Endodermal cell (in vitro differentiated cells): ENCODE data around the gene PIAS2. TPM values are rescaled to one million over a fixed set of nuclear protein-coding genes. Genes with fewer than 3 reads are reported as not detected.

ENCODE experiments used
- DNase-seq: peaks from one replicate; pipeline ENCODE4 v3.0.0-alpha.2; 2017
- H3K27ac ChIP-seq: 2 replicates; pipeline ENCODE4 v1.5.1; 2013; ENCODE audit warnings: mild to moderate bottlenecking, low read depth, low read length, moderate library complexity
- H3K27me3 ChIP-seq: 2 replicates; pipeline ENCODE4 v1.6.1; 2013; ENCODE audit warnings: mild to moderate bottlenecking, low read length, moderate library complexity; ENCODE audit not compliant: insufficient read depth, control insufficient read depth, poor library complexity, severe bottlenecking
- H3K36me3 ChIP-seq: 2 replicates; pipeline ENCODE4 v1.7.0; 2013; ENCODE audit warnings: mild to moderate bottlenecking, low read length, moderate library complexity; ENCODE audit not compliant: control insufficient read depth, insufficient read depth
- H3K4me1 ChIP-seq: one replicate; pipeline ENCODE4 v1.7.0; 2013; ENCODE audit warnings: low read length; ENCODE audit not compliant: control insufficient read depth, insufficient read depth
- H3K4me3 ChIP-seq: 2 replicates; pipeline ENCODE4 v1.5.1; 2013; ENCODE audit warnings: mild to moderate bottlenecking, low read length, moderate library complexity
- H3K9ac ChIP-seq: 2 replicates; pipeline ENCODE4 v1.6.1; 2013; ENCODE audit warnings: mild to moderate bottlenecking, low read length, moderate library complexity; ENCODE audit not compliant: poor library complexity, severe bottlenecking; ENCODE audit errors: extremely low read depth
- H3K9me3 ChIP-seq: 2 replicates; pipeline ENCODE4 v1.6.1; 2013; ENCODE audit warnings: mild to moderate bottlenecking, low read length, moderate library complexity; ENCODE audit not compliant: control insufficient read depth
- H3K27ac Mint-ChIP-seq: 2 replicates; pipeline ENCODE4 v1.8.0; 2020; ENCODE audit warnings: mixed read lengths
- H3K27me3 Mint-ChIP-seq: 2 replicates; pipeline ENCODE4 v1.8.0; 2021; ENCODE audit warnings: mild to moderate bottlenecking, mixed read lengths; ENCODE audit not compliant: insufficient read depth
- H3K36me3 Mint-ChIP-seq: 2 replicates; pipeline ENCODE4 v1.8.0; 2020; ENCODE audit warnings: low read depth, mixed read lengths
- H3K4me1 Mint-ChIP-seq: 2 replicates; pipeline ENCODE4 v1.8.0; 2020; ENCODE audit warnings: mixed read lengths
- H3K4me3 Mint-ChIP-seq: 2 replicates; pipeline ENCODE4 v1.8.0; 2020; ENCODE audit warnings: mild to moderate bottlenecking, moderate library complexity, mixed read lengths
- H3K9me3 Mint-ChIP-seq: 2 replicates; pipeline ENCODE4 v1.8.0; 2020; ENCODE audit warnings: mild to moderate bottlenecking, mixed read lengths
- CTCF ChIP-seq: fragments of 200-600 bp; sonication (generic); conservative IDR thresholded peaks from 2 replicates; pipeline ENCODE4 v1.5.0; 2021; ENCODE audit warnings: antibody characterized with exemption, mild to moderate bottlenecking
- WGBS, 2 experiments: methylation state at CpG; one replicate each; pipeline versions ENCODE4 v1.1.5 to v1.1.7; 2013; ENCODE audit warnings: missing lambda C conversion rate in 2 of 2, mixed read lengths in 1 of 2; ENCODE audit not compliant: insufficient coverage in 1 of 2, insufficient read length in 1 of 2; 5-methylcytosine and 5-hydroxymethylcytosine counted together
- total RNA-seq, 2 donors: library from RNA; stranded (reverse); fragmentation: NEBNext Ultra II Directional in 1 of 2; extraction: Animal tissue kit (Norgen Biotek cat#: 25700) in 1 of 2; gene quantifications; 2 replicates in 1 of 2; 3 replicates in 1 of 2; pipeline ENCODE4 v1.2.1, GENCODE V29; 2021

Gene PIAS2
- total RNA-seq, 2 donors from 2014 or later = 34.8 to 52.0 TPM

- Mint-ChIP-seq H3K27me3 (no peaks in the 10 kb centered on the region), H3K4me1 (peaks cover 44% of the 10 kb centered on the region), H3K27ac (peak overlapping the region; percentile 89), H3K4me3 (peak overlapping the region; percentile 82), H3K36me3 (no peaks in the 10 kb centered on the region), H3K9me3 (no peaks in the 10 kb centered on the region)
- TF ChIP-seq CTCF = no peak
- Histone ChIP-seq H3K4me1 (no peaks in the 10 kb centered on the region), H3K4me3 (peak overlapping the region; percentile 83), H3K9me3 (no peaks in the 10 kb centered on the region), H3K27ac (peak overlapping the region; percentile 70), H3K36me3 (no peaks in the 10 kb centered on the region), H3K27me3 (no peaks in the 10 kb centered on the region), H3K9ac (no peak overlapping the region)
- peak; percentile 81 for DNase-seq
- 42 to 49% methylated on average over 28 to 33 of the region's 33 CpGs for WGBS, 2 experiments
These were observed 695 bp upstream of the PIAS2 start for GRCh38 chr18:46917803-46918600.

GRCh38 chr18:46916551-46917107 is 678 bp downstream of the PIAS2 start:
- Histone ChIP-seq H3K9me3 (no peaks in the 10 kb centered on the region), H3K4me3 (peak overlapping the region; percentile 94), H3K9ac (peak overlapping the region; percentile 69), H3K4me1 (no peaks in the 10 kb centered on the region), H3K36me3 (no peaks in the 10 kb centered on the region), H3K27me3 (no peaks in the 10 kb centered on the region), H3K27ac (no peak overlapping the region)
- peak; percentile 78 for DNase-seq
- H3K27me3 Mint-ChIP-seq = no peaks in the 10 kb centered on the region
- H3K27ac Mint-ChIP-seq = peak overlapping the region; percentile 90
- H3K9me3 Mint-ChIP-seq = no peaks in the 10 kb centered on the region
- H3K36me3 Mint-ChIP-seq = no peaks in the 10 kb centered on the region
- 0% methylated on average over 6 to 21 of the region's 21 CpGs for WGBS, 2 experiments
- no peak for TF ChIP-seq CTCF
- H3K4me1 Mint-ChIP-seq = peaks cover 47% of the 10 kb centered on the region
- peak overlapping the region; percentile 82 for H3K4me3 Mint-ChIP-seq

GRCh38 chr18:46915800-46916550 is 1.3 kb downstream of the PIAS2 start:
- peak overlapping the region; percentile 82 for H3K4me3 Mint-ChIP-seq
- H3K36me3 Mint-ChIP-seq = no peaks in the 10 kb centered on the region
- no peak for TF ChIP-seq CTCF
- H3K27ac Mint-ChIP-seq = no peak overlapping the region
- peaks cover 47% of the 10 kb centered on the region for H3K4me1 Mint-ChIP-seq
- no peaks in the 10 kb centered on the region for H3K27me3 Mint-ChIP-seq
- DNase-seq = no peak
- no peaks in the 10 kb centered on the region for H3K4me1 ChIP-seq
- H3K27me3 ChIP-seq = no peaks in the 10 kb centered on the region
- no peaks in the 10 kb centered on the region for H3K36me3 ChIP-seq
- WGBS, 2 experiments = 23 to 25% methylated on average over 4 to 12 of the region's 12 CpGs
- peak overlapping the region; percentile 69 for H3K9ac ChIP-seq
- peak overlapping the region; percentile 94 for H3K4me3 ChIP-seq
- H3K9me3 ChIP-seq = no peaks in the 10 kb centered on the region
- no peak overlapping the region for H3K27ac ChIP-seq
- no peaks in the 10 kb centered on the region for H3K9me3 Mint-ChIP-seq
